ENCODE results near the gene HJV.

Gene HJV

DNA sequence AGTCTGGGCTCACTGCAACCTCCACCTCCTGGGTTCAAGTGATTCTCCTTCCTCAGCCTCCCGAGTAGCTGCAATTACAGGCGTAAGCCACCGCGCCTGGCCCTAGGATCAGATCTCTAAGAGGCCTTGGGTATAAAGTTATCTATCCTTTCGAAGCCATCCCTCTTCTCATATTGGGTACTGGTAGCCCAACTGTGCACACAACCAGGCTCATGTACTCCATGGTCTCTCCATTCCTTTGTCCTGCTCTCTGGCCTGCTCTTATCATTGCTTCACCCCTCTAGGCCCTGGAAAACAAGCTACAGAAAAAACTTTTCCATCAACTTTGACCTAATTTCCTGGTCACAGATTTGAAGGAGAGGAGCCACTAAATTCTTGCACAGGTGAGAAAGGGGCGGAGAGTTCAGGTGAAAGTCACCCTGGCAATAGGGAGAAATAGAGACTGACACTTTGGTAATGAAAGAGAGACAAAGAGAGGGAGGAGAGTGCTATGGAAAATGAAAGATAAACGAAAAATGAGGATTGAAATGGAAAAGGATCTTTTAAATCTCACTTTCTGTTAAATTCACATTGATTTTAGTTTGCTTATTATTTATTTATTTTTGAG, 31.2 kb downstream of the HJV start:
- peaks cover 29% of the 10 kb centered on the region for H3K36me3 ChIP-seq (ENCODE audit: insufficient read depth, low read depth, low read length)

DNA sequence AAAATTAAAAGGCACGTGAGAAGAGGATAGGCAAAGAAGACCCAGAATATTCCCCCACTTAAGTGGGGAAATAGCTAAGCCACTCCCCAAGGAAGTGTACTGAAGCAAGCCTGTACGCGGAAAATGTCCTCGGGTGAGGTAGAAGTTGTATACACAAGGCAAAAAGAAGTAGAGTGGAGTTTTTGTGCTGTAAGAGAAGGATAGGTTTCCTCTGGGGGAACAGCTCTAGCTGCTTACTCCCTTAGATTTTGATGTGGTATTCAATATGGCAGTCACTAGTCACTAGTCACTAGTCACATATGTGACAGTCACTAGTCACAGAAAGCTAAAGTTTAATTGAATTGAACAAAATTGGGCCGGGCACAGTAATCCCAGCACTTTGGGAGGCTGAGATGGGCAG, 32.8 kb downstream of the HJV start:
- Histone ChIP-seq H3K4me3 (ENCODE audit: low read length) (no peak overlapping the region), H3K36me3 (ENCODE audit: insufficient read depth, low read depth, low read length) (peaks cover 15% of the 10 kb centered on the region), H3K27ac (ENCODE audit: low read length) (no peak overlapping the region), H3K4me1 (ENCODE audit: insufficient read depth, low read length) (peaks cover 10% of the 10 kb centered on the region), H3K27me3 (ENCODE audit: insufficient read depth, low read length) (no peaks in the 10 kb centered on the region), H3K9ac (ENCODE audit: low read depth, low read length) (no peak overlapping the region), H3K9me3 (ENCODE audit: insufficient read depth, low read depth, low read length) (no peaks in the 10 kb centered on the region)

More for the DNA sequence above, 31.2 kb downstream of the HJV start:
- Histone ChIP-seq H3K4me1 (ENCODE audit: insufficient read depth, low read length) (peaks cover 9% of the 10 kb centered on the region), H3K4me3 (ENCODE audit: low read length) (no peak overlapping the region), H3K9me3 (ENCODE audit: insufficient read depth, low read depth, low read length) (no peaks in the 10 kb centered on the region), H3K9ac (ENCODE audit: low read depth, low read length) (0 out of 2 replicates have a peak overlapping the region, but pooled peaks have one; percentile 43), H3K27me3 (ENCODE audit: insufficient read depth, low read length) (peaks cover 2% of the 10 kb centered on the region; the same call in 1 of the 2 replicates), H3K27ac (ENCODE audit: low read length) (no peak overlapping the region)

DNA sequence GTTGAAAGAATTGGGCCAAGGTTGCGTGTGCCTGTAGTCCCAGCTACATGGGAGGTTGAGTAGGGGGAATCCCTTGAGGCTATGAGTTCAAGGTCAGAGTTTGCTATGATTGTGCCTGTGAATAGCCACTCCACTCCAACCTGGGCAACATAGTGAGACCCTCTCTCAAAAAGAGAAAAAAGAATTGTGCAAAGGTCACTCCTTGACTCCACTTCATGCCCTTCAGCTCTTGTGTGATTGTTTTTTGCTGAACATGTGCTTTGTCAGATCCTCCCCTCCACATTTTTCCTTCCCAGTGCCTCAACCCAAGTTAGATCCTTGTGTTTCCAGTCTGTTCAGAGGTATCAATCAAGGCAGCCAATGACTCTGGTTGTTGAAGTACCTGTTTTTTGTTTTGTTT, 33.6 kb downstream of the HJV start:
- Histone ChIP-seq H3K9me3 (ENCODE audit: insufficient read depth, low read depth, low read length) (no peaks in the 10 kb centered on the region), H3K27ac (ENCODE audit: low read length) (no peak overlapping the region), H3K9ac (ENCODE audit: low read depth, low read length) (no peak overlapping the region), H3K27me3 (ENCODE audit: insufficient read depth, low read length) (no peaks in the 10 kb centered on the region), H3K36me3 (ENCODE audit: insufficient read depth, low read depth, low read length) (peaks cover 7% of the 10 kb centered on the region), H3K4me3 (ENCODE audit: low read length) (no peak overlapping the region), H3K4me1 (ENCODE audit: insufficient read depth, low read length) (peaks cover 10% of the 10 kb centered on the region)

GRCh38 chr1:145986551-145986950, 35.0 kb downstream of the HJV start:
- H3K9ac ChIP-seq (ENCODE audit: low read depth, low read length): no peak overlapping the region
- no peaks in the 10 kb centered on the region for H3K36me3 ChIP-seq (ENCODE audit: insufficient read depth, low read depth, low read length)
- H3K27me3 ChIP-seq (ENCODE audit: insufficient read depth, low read length): no peaks in the 10 kb centered on the region
- peaks cover 10% of the 10 kb centered on the region for H3K4me1 ChIP-seq (ENCODE audit: insufficient read depth, low read length)
- H3K27ac ChIP-seq (ENCODE audit: low read length): no peak overlapping the region
- H3K4me3 ChIP-seq (ENCODE audit: low read length): no peak overlapping the region
- H3K9me3 ChIP-seq (ENCODE audit: insufficient read depth, low read depth, low read length): no peaks in the 10 kb centered on the region

- Histone ChIP-seq H3K27ac (ENCODE audit: low read length) (no peak overlapping the region), H3K4me1 (ENCODE audit: insufficient read depth, low read length) (peaks cover 10% of the 10 kb centered on the region), H3K9ac (ENCODE audit: low read depth, low read length) (peak overlapping the region; percentile 19; the same call in 1 of the 2 replicates)
Measured at GRCh38 chr1:145985502-145986439, 35.8 kb downstream of the HJV start.

GRCh38 chr1:145985129-145985501, 36.4 kb downstream of the HJV start:
- Histone ChIP-seq H3K27me3 (ENCODE audit: insufficient read depth, low read length) (no peaks in the 10 kb centered on the region), H3K9me3 (ENCODE audit: insufficient read depth, low read depth, low read length) (no peaks in the 10 kb centered on the region), H3K36me3 (ENCODE audit: insufficient read depth, low read depth, low read length) (no peaks in the 10 kb centered on the region), H3K4me3 (ENCODE audit: low read length) (no peak overlapping the region), H3K9ac (ENCODE audit: low read depth, low read length) (peak overlapping the region; percentile 19; the same call in 1 of the 2 replicates), H3K27ac (ENCODE audit: low read length) (no peak overlapping the region), H3K4me1 (ENCODE audit: insufficient read depth, low read length) (peaks cover 15% of the 10 kb centered on the region)

More at GRCh38 chr1:145985502-145986439, 35.8 kb downstream of the HJV start:
- no peaks in the 10 kb centered on the region for H3K9me3 ChIP-seq (ENCODE audit: insufficient read depth, low read depth, low read length)
- no peaks in the 10 kb centered on the region for H3K36me3 ChIP-seq (ENCODE audit: insufficient read depth, low read depth, low read length)
- no peaks in the 10 kb centered on the region for H3K27me3 ChIP-seq (ENCODE audit: insufficient read depth, low read length)
- no peak overlapping the region for H3K4me3 ChIP-seq (ENCODE audit: low read length)

- H3K9me3 ChIP-seq (ENCODE audit: insufficient read depth, low read depth, low read length): no peaks in the 10 kb centered on the region
- no peaks in the 10 kb centered on the region for H3K27me3 ChIP-seq (ENCODE audit: insufficient read depth, low read length)
- H3K9ac ChIP-seq (ENCODE audit: low read depth, low read length): no peak overlapping the region
- no peak overlapping the region for H3K27ac ChIP-seq (ENCODE audit: low read length)
- H3K4me1 ChIP-seq (ENCODE audit: insufficient read depth, low read length): peaks cover 20% of the 10 kb centered on the region
- no peaks in the 10 kb centered on the region for H3K36me3 ChIP-seq (ENCODE audit: insufficient read depth, low read depth, low read length)
- no peak overlapping the region for H3K4me3 ChIP-seq (ENCODE audit: low read length)
Measured at GRCh38 chr1:145983960-145984830, 37.3 kb downstream of the HJV start.

GRCh38 chr1:145983206-145983675, 38.3 kb downstream of the HJV start:
- Histone ChIP-seq H3K4me1 (ENCODE audit: insufficient read depth, low read length) (peaks cover 29% of the 10 kb centered on the region), H3K27me3 (ENCODE audit: insufficient read depth, low read length) (no peaks in the 10 kb centered on the region), H3K9me3 (ENCODE audit: insufficient read depth, low read depth, low read length) (no peaks in the 10 kb centered on the region), H3K9ac (ENCODE audit: low read depth, low read length) (no peak overlapping the region), H3K4me3 (ENCODE audit: low read length) (no peak overlapping the region), H3K36me3 (ENCODE audit: insufficient read depth, low read depth, low read length) (no peaks in the 10 kb centered on the region), H3K27ac (ENCODE audit: low read length) (no peak overlapping the region)

- peaks cover 38% of the 10 kb centered on the region for H3K4me1 ChIP-seq (ENCODE audit: insufficient read depth, low read length)
- no peaks in the 10 kb centered on the region for H3K27me3 ChIP-seq (ENCODE audit: insufficient read depth, low read length)
- H3K27ac ChIP-seq (ENCODE audit: low read length): no peak overlapping the region
- H3K4me3 ChIP-seq (ENCODE audit: low read length): no peak overlapping the region
- no peaks in the 10 kb centered on the region for H3K9me3 ChIP-seq (ENCODE audit: insufficient read depth, low read depth, low read length)
- H3K9ac ChIP-seq (ENCODE audit: low read depth, low read length): no peak overlapping the region
- no peaks in the 10 kb centered on the region for H3K36me3 ChIP-seq (ENCODE audit: insufficient read depth, low read depth, low read length)
Measured at GRCh38 chr1:145982010-145982723, 39.4 kb downstream of the HJV start.

DNA sequence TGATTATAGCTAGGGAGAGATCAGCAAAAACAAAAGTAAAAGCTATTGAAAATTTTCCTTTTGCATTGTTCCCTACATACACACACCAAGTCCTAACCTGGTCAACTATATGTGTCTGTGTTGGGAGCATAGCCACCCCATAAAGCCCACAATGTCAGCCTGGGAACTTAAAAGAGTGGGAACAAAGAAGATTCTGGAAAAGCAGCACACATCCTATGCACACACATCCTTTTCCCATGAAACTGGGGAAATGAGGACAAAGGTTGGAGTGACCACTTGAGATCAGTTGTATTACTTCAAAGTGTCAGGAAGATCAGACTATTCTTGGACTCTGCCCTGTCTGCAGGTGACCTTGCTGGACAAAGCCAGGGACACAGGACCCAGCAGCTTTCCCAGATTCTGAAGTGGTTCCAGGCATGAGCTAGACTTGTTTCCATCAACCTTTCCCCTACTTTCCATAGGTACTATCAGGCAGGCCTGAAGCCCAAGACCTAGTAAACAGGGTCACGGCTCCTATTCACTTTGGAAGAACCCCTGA, 41.0 kb downstream of the HJV start:
- H3K27ac ChIP-seq (ENCODE audit: low read length): peak overlapping the region; percentile 3
- H3K27me3 ChIP-seq (ENCODE audit: insufficient read depth, low read length): no peaks in the 10 kb centered on the region
- no peaks in the 10 kb centered on the region for H3K9me3 ChIP-seq (ENCODE audit: insufficient read depth, low read depth, low read length)
- no peaks in the 10 kb centered on the region for H3K36me3 ChIP-seq (ENCODE audit: insufficient read depth, low read depth, low read length)
- H3K9ac ChIP-seq (ENCODE audit: low read depth, low read length): peak overlapping the region; percentile 84; the same call in 1 of the 2 replicates
- H3K4me1 ChIP-seq (ENCODE audit: insufficient read depth, low read length): peaks cover 37% of the 10 kb centered on the region
- no peak overlapping the region for H3K4me3 ChIP-seq (ENCODE audit: low read length)
